ENCODE results near the gene KCNG2. TPM values are rescaled to one million over a fixed set of nuclear protein-coding genes. Genes with fewer than 3 reads are reported as not detected.

The KCNG2 gene
- total RNA-seq, 1 experiment from 2014 or later = not detected

GRCh38 chr18:79855147-79855933 lies 57.6 kb downstream of the KCNG2 start:
- Histone ChIP-seq H3K27me3 (ENCODE audit: insufficient read depth, low read depth) (peaks cover 36% of the 10 kb centered on the region), H4K20me1 (ENCODE audit: insufficient read depth) (no peaks in the 10 kb centered on the region), H3K9me3 (ENCODE audit: insufficient read depth, low read depth) (no peaks in the 10 kb centered on the region), H3K79me2 (ENCODE audit: low read depth) (no peaks in the 10 kb centered on the region), H3K4me2 (peak overlapping the region; percentile 56), H3K4me3 (peak overlapping the region; percentile 12; the same call in 1 of the 2 replicates), H3K27ac (no peak overlapping the region), H3K9me2 (ENCODE audit: insufficient read depth) (no peaks in the 10 kb centered on the region), H3K4me1 (replicated peaks; ENCODE audit: insufficient read depth) (peaks cover 16% of the 10 kb centered on the region), H2AFZ (no peak overlapping the region), H3K36me3 (ENCODE audit: low read depth) (no peaks in the 10 kb centered on the region), H3F3A (ENCODE audit: insufficient read depth, low read depth) (no peaks in the 10 kb centered on the region)
- CTCF ChIA-PET = no interaction called here
- TF ChIP-seq CTCF (conservative IDR thresholded peaks at IDR 0.05) (no peak), EZH2 (IDR thresholded peaks at IDR 0.05; ENCODE audit: low read depth) (no peak)
- POLR2A ChIA-PET (ENCODE audit: unreplicated experiment) = no interaction called here
- intact Hi-C loops (cut with micrococcal nuclease; ENCODE audit: unreplicated experiment) = no loop called here
- no TSS peak for BruUV-seq (replicated peaks)
- DNase-seq = no peak

- intact Hi-C loops (cut with micrococcal nuclease; ENCODE audit: unreplicated experiment) = no loop called here
- peaks cover 46% of the 10 kb centered on the region for H3K27me3 ChIP-seq (ENCODE audit: insufficient read depth, low read depth)
- no peak overlapping the region for H3K27ac ChIP-seq
- H3K9me2 ChIP-seq (ENCODE audit: insufficient read depth) = no peaks in the 10 kb centered on the region
- no peaks in the 10 kb centered on the region for H3F3A ChIP-seq (ENCODE audit: insufficient read depth, low read depth)
- H4K20me1 ChIP-seq (ENCODE audit: insufficient read depth) = no peaks in the 10 kb centered on the region
- peak overlapping the region; percentile 56 for H3K4me2 ChIP-seq
- H3K4me3 ChIP-seq = no peak overlapping the region
- BruUV-seq (replicated peaks) = no TSS peak
- no peak overlapping the region for H2AFZ ChIP-seq
- POLR2A ChIA-PET (ENCODE audit: unreplicated experiment) = interaction anchor here (0.6 kb wide), 1 partner anchor 11 kb away, joined by 3 read pairs; no protein-coding TSS in a partner anchor
- TF ChIP-seq EZH2 (IDR thresholded peaks at IDR 0.05; ENCODE audit: low read depth) (no peak), CTCF (conservative IDR thresholded peaks at IDR 0.05) (no peak)
- no peaks in the 10 kb centered on the region for H3K36me3 ChIP-seq (ENCODE audit: low read depth)
- no peaks in the 10 kb centered on the region for H3K79me2 ChIP-seq (ENCODE audit: low read depth)
- no peak for DNase-seq
- CTCF ChIA-PET = no interaction called here
- no peaks in the 10 kb centered on the region for H3K9me3 ChIP-seq (ENCODE audit: insufficient read depth, low read depth)
- peaks cover 16% of the 10 kb centered on the region for H3K4me1 ChIP-seq (replicated peaks; ENCODE audit: insufficient read depth)
These were observed 58.6 kb downstream of the KCNG2 start for GRCh38 chr18:79856119-79857007.

GRCh38 chr18:79857082-79857671 lies 59.4 kb downstream of the KCNG2 start:
- H4K20me1 ChIP-seq (ENCODE audit: insufficient read depth) = no peaks in the 10 kb centered on the region
- no peak overlapping the region for H3K4me2 ChIP-seq
- H3K27ac ChIP-seq = no peak overlapping the region
- no peaks in the 10 kb centered on the region for H3K79me2 ChIP-seq (ENCODE audit: low read depth)
- H3K9me2 ChIP-seq (ENCODE audit: insufficient read depth) = no peaks in the 10 kb centered on the region
- intact Hi-C loops (cut with micrococcal nuclease; ENCODE audit: unreplicated experiment) = no loop called here
- H3K27me3 ChIP-seq (ENCODE audit: insufficient read depth, low read depth) = peaks cover 50% of the 10 kb centered on the region
- peaks cover 16% of the 10 kb centered on the region for H3K4me1 ChIP-seq (replicated peaks; ENCODE audit: insufficient read depth)
- no peaks in the 10 kb centered on the region for H3F3A ChIP-seq (ENCODE audit: insufficient read depth, low read depth)
- TF ChIP-seq CTCF (conservative IDR thresholded peaks at IDR 0.05) = no peak
- TF ChIP-seq EZH2 (IDR thresholded peaks at IDR 0.05; ENCODE audit: low read depth) = no peak
- no peak for DNase-seq
- H3K4me3 ChIP-seq = no peak overlapping the region
- ChIA-PET POLR2A (ENCODE audit: unreplicated experiment) (interaction anchor here (0.6 kb wide), 1 partner anchor 12 kb away, joined by 3 read pairs; no protein-coding TSS in a partner anchor), CTCF (no interaction called here)
- BruUV-seq (replicated peaks) = no TSS peak
- no peaks in the 10 kb centered on the region for H3K36me3 ChIP-seq (ENCODE audit: low read depth)
- no peaks in the 10 kb centered on the region for H3K9me3 ChIP-seq (ENCODE audit: insufficient read depth, low read depth)
- no peak overlapping the region for H2AFZ ChIP-seq
